ENCODE measurements around the gene FOXN3. TPM values are rescaled to one million over a fixed set of nuclear protein-coding genes. Genes with fewer than 3 reads are reported as not detected.

FOXN3 gene
- total and polyA plus RNA-seq, 2 donors (not counting 3 experiments of a cell fraction or from before 2014, with no cell fraction given): 16.9 to 41.8 TPM

GRCh38 chr14:89371585-89372511 lies 45.2 kb downstream of the FOXN3 start:
- Histone ChIP-seq H3K27me3 (ENCODE audit: control insufficient read depth in 2 of 2, insufficient read depth in 2 of 2, low read length in 2 of 2) (no peaks in the 10 kb centered on the region), H3K27ac (ENCODE audit: insufficient read depth, low read depth, low read length) (no peak overlapping the region), H3K9me3 (replicated peaks; ENCODE audit: control insufficient read depth, insufficient read depth, low read length) (no peaks in the 10 kb centered on the region), H2AFZ (ENCODE audit: low read depth, low read length) (no peak overlapping the region), H3K36me3 (ENCODE audit: control insufficient read depth in 2 of 2, extremely low read depth in 1 of 2, insufficient read depth in 2 of 2, low read length in 2 of 2) (no peaks in the 10 kb centered on the region), H3K79me2 (ENCODE audit: control insufficient read depth, insufficient read depth, low read length) (no peaks in the 10 kb centered on the region), H3K4me2 (ENCODE audit: insufficient read depth, low read length) (no peak overlapping the region), H3K9me1 (replicated peaks; ENCODE audit: control insufficient read depth, extremely low read depth, insufficient read depth, low read length) (no peaks in the 10 kb centered on the region), H3K4me3 (replicated peaks in 1 of 3; ENCODE audit: insufficient read depth in 1 of 3, low read depth in 1 of 3, low read length in 3 of 3) (no peak overlapping the region), H3K4me1 (ENCODE audit: control insufficient read depth, extremely low read depth, insufficient read depth, low read length) (no peaks in the 10 kb centered on the region), H3K9ac (replicated peaks; ENCODE audit: extremely low read depth, insufficient read depth, low read length) (no peak overlapping the region), H4K20me1 (replicated peaks; ENCODE audit: control insufficient read depth, extremely low read depth, insufficient read depth, low read length) (no peaks in the 10 kb centered on the region)
- intact Hi-C loops (cut with micrococcal nuclease) (loop anchor here (1.0 kb wide), 1 partner anchor 30 kb away; no protein-coding TSS in a partner anchor), dilution Hi-C loops (cut with MboI; ENCODE audit: extremely low pct_ligation_motif_present, low sequenced_read_pairs) (no loop called here)
- ChIA-PET POLR2A (no interaction called here), CTCF (no interaction called here)
- BruUV-seq (replicated peaks): no TSS peak
- FAIRE-seq (no peak), DNase-seq (ENCODE audit: low read depth, low spot score) (no peak)
- TF ChIP-seq JUN (IDR thresholded peaks at IDR 0.05; ENCODE audit: borderline replicate concordance, insufficient read depth, insufficient read length, low read depth) (no peak), POLR2AphosphoS5 (IDR thresholded peaks at IDR 0.05; ENCODE audit: insufficient read depth, low read depth, low read length) (no peak), FOS (IDR thresholded peaks at IDR 0.05; ENCODE audit: borderline replicate concordance, insufficient read depth, low read length) (no peak), MYC (IDR thresholded peaks at IDR 0.05; ENCODE audit: low read depth, low read length) (no peak), GATA2 (IDR thresholded peaks at IDR 0.05; ENCODE audit: insufficient read depth, insufficient read length, low read depth, low read length) (no peak), POLR2A (IDR thresholded peaks at IDR 0.05; ENCODE audit: low read depth, low read length) (no peak)
- TF ChIP-seq, protein P1, sequence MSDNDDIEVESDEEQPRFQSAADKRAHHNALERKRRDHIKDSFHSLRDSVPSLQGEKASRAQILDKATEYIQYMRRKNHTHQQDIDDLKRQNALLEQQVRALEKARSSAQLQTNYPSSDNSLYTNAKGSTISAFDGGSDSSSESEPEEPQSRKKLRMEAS (IDR thresholded peaks at IDR 0.05; ENCODE audit: insufficient read depth, insufficient read length): no peak
